Activated CD8-positive, alpha-beta T cell treated with anti-CD3 and anti-CD28 coated beads for 36 hours (primary cell): Measurements from ENCODE around the gene SEZ6L. TPM values are rescaled to one million over a fixed set of nuclear protein-coding genes. Genes with fewer than 3 reads are reported as not detected.
A peak's percentile ranks its signal among the peaks of the same experiment; 100 is the strongest.

Source experiments
- ATAC-seq: fragments of 200-7000 bp; cut with Tn5 transposase; one replicate; pipeline ENCODE4 v1.10.0; 2021; ENCODE audit warnings: mild to moderate bottlenecking, moderate library complexity
- CTCF ChIA-PET: fragments of 350-600 bp; sonication (Branson Sonifier 250); formaldehyde crosslinking; loops from one replicate; lab custom pipeline; 2021; ENCODE audit warnings: antibody characterized with exemption; lab: Charles Lee
- POLR2A ChIA-PET: fragments of 350-600 bp; sonication (Branson Sonifier 250); formaldehyde crosslinking; loops from one replicate; lab custom pipeline; 2021; ENCODE audit warnings: antibody characterized with exemption; lab: Charles Lee
- DNase-seq: peaks from one replicate; pipeline ENCODE4 v3.0.0-alpha.2; 2020
- H3K27ac Mint-ChIP-seq: one replicate; pipeline ENCODE4 v1.8.0; 2021; ENCODE audit warnings: mild to moderate bottlenecking, mixed read lengths
- H3K27me3 Mint-ChIP-seq: one replicate; pipeline ENCODE4 v1.8.0; 2021; ENCODE audit warnings: mixed read lengths
- H3K36me3 Mint-ChIP-seq: one replicate; pipeline ENCODE4 v1.8.0; 2021; ENCODE audit warnings: low read depth, mixed read lengths
- H3K4me1 Mint-ChIP-seq: one replicate; pipeline ENCODE4 v1.8.0; 2021; ENCODE audit warnings: low read depth, mixed read lengths
- H3K4me3 Mint-ChIP-seq: one replicate; pipeline ENCODE4 v1.8.0; 2021; ENCODE audit warnings: mild to moderate bottlenecking, moderate library complexity, mixed read lengths
- H3K9me3 Mint-ChIP-seq: one replicate; pipeline ENCODE4 v1.8.0; 2021; ENCODE audit warnings: mixed read lengths
- CTCF ChIP-seq: fragments of 200-600 bp; IDR thresholded peaks from one replicate; pipeline ENCODE4 v1.8.0; 2022; ENCODE audit warnings: antibody characterized with exemption, mild to moderate bottlenecking
- intact Hi-C: fragments of 100-400 bp; cut with micrococcal nuclease; formaldehyde crosslinking; loops from one replicate; pipeline ENCODE4 v1.10.0; 2022
- total RNA-seq, 2 experiments: library from RNA; stranded (reverse); gene quantifications; one replicate each; pipeline ENCODE4 v1.2.3, GENCODE V29; 2021

SEZ6L gene
- total RNA-seq, 2 experiments from 2014 or later = not detected

GRCh38 chr22:26172389-26172990 lies 3.2 kb downstream of the SEZ6L start:
- ChIA-PET CTCF (interaction anchor here (0.6 to 2.2 kb wide), 15 partner anchors 9 to 195 kb away, joined by 3 to 12 read pairs (median 4); no protein-coding TSS in a partner anchor), POLR2A (interaction anchor here (1.1 kb wide), 1 partner anchor 54 kb away, joined by 3 read pairs; no protein-coding TSS in a partner anchor)
- H3K4me1 Mint-ChIP-seq = no peaks in the 10 kb centered on the region
- no peak overlapping the region for H3K27ac Mint-ChIP-seq
- no peaks in the 10 kb centered on the region for H3K36me3 Mint-ChIP-seq
- intact Hi-C loops = loop anchor here (10.0 kb wide), 1 partner anchor 52 kb away; no protein-coding TSS in a partner anchor
- peaks cover 56% of the 10 kb centered on the region for H3K27me3 Mint-ChIP-seq
- TF ChIP-seq CTCF = peak; percentile 71
- ATAC-seq (no peak), DNase-seq (peak; percentile 57)
- H3K4me3 Mint-ChIP-seq = no peak overlapping the region
- no peaks in the 10 kb centered on the region for H3K9me3 Mint-ChIP-seq

GRCh38 chr22:26174280-26174679 lies 5.0 kb downstream of the SEZ6L start:
- Mint-ChIP-seq H3K4me1 (no peaks in the 10 kb centered on the region), H3K27me3 (peaks cover 45% of the 10 kb centered on the region), H3K4me3 (no peak overlapping the region), H3K9me3 (no peaks in the 10 kb centered on the region), H3K27ac (no peak overlapping the region), H3K36me3 (no peaks in the 10 kb centered on the region)
- CTCF ChIA-PET = no interaction called here
- DNase-seq = no peak
- ATAC-seq = no peak
- POLR2A ChIA-PET = no interaction called here
- no peak for TF ChIP-seq CTCF
- intact Hi-C loops = loop anchor here (10.0 kb wide), 1 partner anchor 51 kb away; no protein-coding TSS in a partner anchor

GRCh38 chr22:26182723-26183122 lies 13.5 kb downstream of the SEZ6L start:
- Mint-ChIP-seq H3K4me1 (no peaks in the 10 kb centered on the region), H3K9me3 (peaks cover 2% of the 10 kb centered on the region), H3K4me3 (no peak overlapping the region), H3K27ac (no peak overlapping the region), H3K27me3 (peaks cover 14% of the 10 kb centered on the region), H3K36me3 (no peaks in the 10 kb centered on the region)
- DNase-seq (no peak), ATAC-seq (no peak)
- CTCF ChIA-PET = interaction anchor here (2.2 kb wide), 1 partner anchor 10 kb away, joined by 8 read pairs; no protein-coding TSS in a partner anchor
- intact Hi-C loops = no loop called here
- POLR2A ChIA-PET = interaction anchor here (1.2 kb wide), 1 partner anchor 12 kb away, joined by 3 read pairs; no protein-coding TSS in a partner anchor
- no peak for TF ChIP-seq CTCF

- intact Hi-C loops = no loop called here
- H3K4me1 Mint-ChIP-seq = no peaks in the 10 kb centered on the region
- ChIA-PET CTCF (interaction anchor here (0.5 kb wide), 1 partner anchor 205 kb away, joined by 3 read pairs; no protein-coding TSS in a partner anchor), POLR2A (no interaction called here)
- no peak for ATAC-seq
- no peaks in the 10 kb centered on the region for H3K36me3 Mint-ChIP-seq
- peaks cover 10% of the 10 kb centered on the region for H3K27me3 Mint-ChIP-seq
- no peak overlapping the region for H3K4me3 Mint-ChIP-seq
- H3K27ac Mint-ChIP-seq = no peak overlapping the region
- no peak for DNase-seq
- TF ChIP-seq CTCF = no peak
- H3K9me3 Mint-ChIP-seq = peaks cover 2% of the 10 kb centered on the region
These were observed 15.9 kb downstream of the SEZ6L start for GRCh38 chr22:26185190-26185589.

GRCh38 chr22:26188341-26188740 lies 19.1 kb downstream of the SEZ6L start:
- intact Hi-C loops = no loop called here
- Mint-ChIP-seq H3K4me3 (no peak overlapping the region), H3K4me1 (no peaks in the 10 kb centered on the region), H3K27ac (no peak overlapping the region), H3K9me3 (peaks cover 2% of the 10 kb centered on the region), H3K36me3 (no peaks in the 10 kb centered on the region), H3K27me3 (peaks cover 9% of the 10 kb centered on the region)
- TF ChIP-seq CTCF = no peak
- ATAC-seq (no peak), DNase-seq (no peak)
- ChIA-PET POLR2A (no interaction called here), CTCF (interaction anchor here (2.1 kb wide), 1 partner anchor 143 kb away, joined by 6 read pairs; no protein-coding TSS in a partner anchor)
